Neural cell (in vitro differentiated cells): ENCODE results near the gene YJEFN3. TPM values are rescaled to one million over a fixed set of nuclear protein-coding genes. Genes with fewer than 3 reads are reported as not detected.

ENCODE experiments used
- H2AFZ ChIP-seq: fragments of 200-600, 300-800 bp; sonication (generic), shearing (Covaris generic); 2 replicates; pipeline ENCODE4 v1.6.0; 2014; ENCODE audit warnings: low read depth, mild to moderate bottlenecking, antibody characterized with exemption, low read length, moderate library complexity
- H3F3A ChIP-seq: fragments of 200-600 bp; shearing (Covaris generic); 2 replicates; pipeline ENCODE4 v1.6.1; 2016; ENCODE audit warnings: mild to moderate bottlenecking, moderate library complexity, mixed read lengths, antibody characterized with exemption, low read length; ENCODE audit not compliant: insufficient read depth, poor library complexity, severe bottlenecking
- H3K27ac ChIP-seq: fragments of 200-600, 300-800 bp; sonication (generic), shearing (Covaris generic); 2 replicates; pipeline ENCODE4 v1.5.1; 2014; ENCODE audit warnings: mild to moderate bottlenecking, low read length, moderate library complexity
- H3K27me3 ChIP-seq: fragments of 300-800, 200-600 bp; sonication (generic), shearing (Covaris generic); 2 replicates; pipeline ENCODE4 v1.6.0; 2014; ENCODE audit warnings: mild to moderate bottlenecking, low read depth, low read length, moderate library complexity; ENCODE audit not compliant: insufficient read depth
- H3K36me3 ChIP-seq: fragments of 300-800, 200-600 bp; sonication (generic), shearing (Covaris generic); 2 replicates; pipeline ENCODE4 v1.5.1; 2014; ENCODE audit warnings: mild to moderate bottlenecking, antibody characterized with exemption, low read length, moderate library complexity; ENCODE audit not compliant: insufficient read depth
- H3K4me2 ChIP-seq: fragments of 300-800, 200-600 bp; sonication (generic), shearing (Covaris generic); 2 replicates; pipeline ENCODE4 v1.6.0; 2014; ENCODE audit warnings: mild to moderate bottlenecking, low read length
- H3K4me3 ChIP-seq: fragments of 300-800, 200-600 bp; sonication (generic), shearing (Covaris generic); 2 replicates; pipeline ENCODE4 v1.5.1; 2014; ENCODE audit warnings: mild to moderate bottlenecking, low read length, moderate library complexity
- H3K79me2 ChIP-seq: fragments of 200-600 bp; shearing (Covaris generic); replicated peaks from 2 replicates; pipeline ENCODE4 v1.6.0; 2014; ENCODE audit warnings: mild to moderate bottlenecking, low read length, moderate library complexity; ENCODE audit not compliant: insufficient read depth
- H3K9ac ChIP-seq: fragments of 300-800, 200-600 bp; sonication (generic), shearing (Covaris generic); 2 replicates; pipeline ENCODE4 v1.6.1; 2016; ENCODE audit warnings: mild to moderate bottlenecking, low read length, mixed read lengths
- H3K9me2 ChIP-seq: fragments of 200-600 bp; shearing (Covaris generic); 2 replicates; pipeline ENCODE4 v1.6.1; 2016; ENCODE audit warnings: mild to moderate bottlenecking, low read length, mixed read lengths; ENCODE audit not compliant: insufficient read depth
- H3K9me3 ChIP-seq: fragments of 200-600, 300-800 bp; sonication (generic), shearing (Covaris generic); 2 replicates; pipeline ENCODE4 v1.6.1; 2016; ENCODE audit warnings: mild to moderate bottlenecking, mixed run types, low read length, moderate library complexity, mixed read lengths
- H4K20me1 ChIP-seq: fragments of 200-600 bp; shearing (Covaris generic); 2 replicates; pipeline ENCODE4 v1.6.1; 2016; ENCODE audit warnings: mild to moderate bottlenecking, mixed run types; ENCODE audit not compliant: insufficient read depth
- EP300 ChIP-seq: fragments of 450-650 bp; conservative IDR thresholded peaks from 2 replicates; pipeline ENCODE4 v1.6.1; 2014; ENCODE audit warnings: antibody characterized with exemption, mild to moderate bottlenecking, moderate library complexity; ENCODE audit not compliant: poor library complexity, severe bottlenecking
- EZH2 ChIP-seq: fragments of 200-600, 300-800 bp; shearing (Covaris generic), sonication (generic); IDR thresholded peaks from 2 replicates; pipeline ENCODE4 v1.6.1; 2014; ENCODE audit warnings: antibody characterized with exemption, low read length, borderline replicate concordance, mild to moderate bottlenecking; ENCODE audit not compliant: insufficient read depth, poor library complexity, severe bottlenecking
- MXI1 ChIP-seq: fragments of 450-650 bp; conservative IDR thresholded peaks from 2 replicates; pipeline ENCODE4 v1.6.1; 2014; ENCODE audit warnings: antibody characterized with exemption, mild to moderate bottlenecking; ENCODE audit not compliant: poor library complexity, severe bottlenecking
- POLR2AphosphoS5 ChIP-seq: IDR thresholded peaks from 2 replicates; pipeline ENCODE4 v1.6.1; 2012
- RAD21 ChIP-seq: fragments of 450-650 bp; conservative IDR thresholded peaks from 2 replicates; pipeline ENCODE4 v1.6.1; 2014; ENCODE audit warnings: antibody characterized with exemption, mild to moderate bottlenecking, moderate library complexity
- SMC3 ChIP-seq: fragments of 450-650 bp; conservative IDR thresholded peaks from 2 replicates; pipeline ENCODE4 v1.6.1; 2014; ENCODE audit warnings: antibody characterized with exemption, mild to moderate bottlenecking, moderate library complexity; ENCODE audit not compliant: poor library complexity
- TAF1 ChIP-seq: IDR thresholded peaks from 2 replicates; pipeline ENCODE4 v1.6.1; 2012; ENCODE audit warnings: low read depth
- polyA plus RNA-seq: library from polyadenylated mRNA; depleted of rRNA; stranded (reverse); fragments of >200 nt; gene quantifications from 2 replicates; pipeline ENCODE4 v1.2.3, GENCODE V29; 2014
- TF ChIP-seq, protein P1 (sequence below): IDR thresholded peaks from 2 replicates; pipeline ENCODE4 v1.6.1; 2012; ENCODE audit warnings: borderline replicate concordance
- TF ChIP-seq, protein P2 (sequence below): fragments of 450-650 bp; IDR thresholded peaks from 2 replicates; pipeline ENCODE4 v1.5.1; 2014; ENCODE audit warnings: antibody characterized with exemption, mild to moderate bottlenecking, moderate library complexity; ENCODE audit not compliant: poor library complexity, severe bottlenecking

The YJEFN3 gene
- polyA plus RNA-seq, 1 donor from 2014 or later = 26.9 TPM

- H4K20me1 ChIP-seq = no peaks in the 10 kb centered on the region
- H3K4me3 ChIP-seq = no peak overlapping the region
- H3K79me2 ChIP-seq = no peaks in the 10 kb centered on the region
- no peak for TF ChIP-seq TAF1
- TF ChIP-seq, protein P1, sequence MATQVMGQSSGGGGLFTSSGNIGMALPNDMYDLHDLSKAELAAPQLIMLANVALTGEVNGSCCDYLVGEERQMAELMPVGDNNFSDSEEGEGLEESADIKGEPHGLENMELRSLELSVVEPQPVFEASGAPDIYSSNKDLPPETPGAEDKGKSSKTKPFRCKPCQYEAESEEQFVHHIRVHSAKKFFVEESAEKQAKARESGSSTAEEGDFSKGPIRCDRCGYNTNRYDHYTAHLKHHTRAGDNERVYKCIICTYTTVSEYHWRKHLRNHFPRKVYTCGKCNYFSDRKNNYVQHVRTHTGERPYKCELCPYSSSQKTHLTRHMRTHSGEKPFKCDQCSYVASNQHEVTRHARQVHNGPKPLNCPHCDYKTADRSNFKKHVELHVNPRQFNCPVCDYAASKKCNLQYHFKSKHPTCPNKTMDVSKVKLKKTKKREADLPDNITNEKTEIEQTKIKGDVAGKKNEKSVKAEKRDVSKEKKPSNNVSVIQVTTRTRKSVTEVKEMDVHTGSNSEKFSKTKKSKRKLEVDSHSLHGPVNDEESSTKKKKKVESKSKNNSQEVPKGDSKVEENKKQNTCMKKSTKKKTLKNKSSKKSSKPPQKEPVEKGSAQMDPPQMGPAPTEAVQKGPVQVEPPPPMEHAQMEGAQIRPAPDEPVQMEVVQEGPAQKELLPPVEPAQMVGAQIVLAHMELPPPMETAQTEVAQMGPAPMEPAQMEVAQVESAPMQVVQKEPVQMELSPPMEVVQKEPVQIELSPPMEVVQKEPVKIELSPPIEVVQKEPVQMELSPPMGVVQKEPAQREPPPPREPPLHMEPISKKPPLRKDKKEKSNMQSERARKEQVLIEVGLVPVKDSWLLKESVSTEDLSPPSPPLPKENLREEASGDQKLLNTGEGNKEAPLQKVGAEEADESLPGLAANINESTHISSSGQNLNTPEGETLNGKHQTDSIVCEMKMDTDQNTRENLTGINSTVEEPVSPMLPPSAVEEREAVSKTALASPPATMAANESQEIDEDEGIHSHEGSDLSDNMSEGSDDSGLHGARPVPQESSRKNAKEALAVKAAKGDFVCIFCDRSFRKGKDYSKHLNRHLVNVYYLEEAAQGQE = no peak
- no peak for TF ChIP-seq EZH2
- TF ChIP-seq, protein P2, sequence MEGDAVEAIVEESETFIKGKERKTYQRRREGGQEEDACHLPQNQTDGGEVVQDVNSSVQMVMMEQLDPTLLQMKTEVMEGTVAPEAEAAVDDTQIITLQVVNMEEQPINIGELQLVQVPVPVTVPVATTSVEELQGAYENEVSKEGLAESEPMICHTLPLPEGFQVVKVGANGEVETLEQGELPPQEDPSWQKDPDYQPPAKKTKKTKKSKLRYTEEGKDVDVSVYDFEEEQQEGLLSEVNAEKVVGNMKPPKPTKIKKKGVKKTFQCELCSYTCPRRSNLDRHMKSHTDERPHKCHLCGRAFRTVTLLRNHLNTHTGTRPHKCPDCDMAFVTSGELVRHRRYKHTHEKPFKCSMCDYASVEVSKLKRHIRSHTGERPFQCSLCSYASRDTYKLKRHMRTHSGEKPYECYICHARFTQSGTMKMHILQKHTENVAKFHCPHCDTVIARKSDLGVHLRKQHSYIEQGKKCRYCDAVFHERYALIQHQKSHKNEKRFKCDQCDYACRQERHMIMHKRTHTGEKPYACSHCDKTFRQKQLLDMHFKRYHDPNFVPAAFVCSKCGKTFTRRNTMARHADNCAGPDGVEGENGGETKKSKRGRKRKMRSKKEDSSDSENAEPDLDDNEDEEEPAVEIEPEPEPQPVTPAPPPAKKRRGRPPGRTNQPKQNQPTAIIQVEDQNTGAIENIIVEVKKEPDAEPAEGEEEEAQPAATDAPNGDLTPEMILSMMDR = no peak
- no peak for TF ChIP-seq MXI1
- no peak for TF ChIP-seq RAD21
- TF ChIP-seq EP300 = no peak
- no peak for TF ChIP-seq POLR2AphosphoS5
- no peak for TF ChIP-seq SMC3
- no peaks in the 10 kb centered on the region for H3F3A ChIP-seq
- H3K27ac ChIP-seq = no peak overlapping the region
- no peaks in the 10 kb centered on the region for H3K27me3 ChIP-seq
- no peaks in the 10 kb centered on the region for H3K9me2 ChIP-seq
- H3K36me3 ChIP-seq = peaks cover 5% of the 10 kb centered on the region
- H2AFZ ChIP-seq = no peak overlapping the region
- H3K9me3 ChIP-seq = no peaks in the 10 kb centered on the region
- no peak overlapping the region for H3K4me2 ChIP-seq
- H3K9ac ChIP-seq = no peak overlapping the region
Measured at GRCh38 chr19:19504754-19505668, 23.7 kb upstream of the YJEFN3 start.

- H3K27me3 ChIP-seq = no peaks in the 10 kb centered on the region
- no peak overlapping the region for H3K9ac ChIP-seq
- H2AFZ ChIP-seq = no peak overlapping the region
- TF ChIP-seq POLR2AphosphoS5 (no peak), TAF1 (no peak), EP300 (no peak), MXI1 (no peak), EZH2 (no peak), RAD21 (no peak), SMC3 (no peak)
- TF ChIP-seq, protein P1 = no peak
- TF ChIP-seq, protein P2 = no peak
- H3K27ac ChIP-seq = no peak overlapping the region
- no peaks in the 10 kb centered on the region for H4K20me1 ChIP-seq
- no peaks in the 10 kb centered on the region for H3K9me2 ChIP-seq
- H3K4me3 ChIP-seq = no peak overlapping the region
- no peaks in the 10 kb centered on the region for H3K79me2 ChIP-seq
- H3K9me3 ChIP-seq = no peaks in the 10 kb centered on the region
- peaks cover 5% of the 10 kb centered on the region for H3K36me3 ChIP-seq
- H3F3A ChIP-seq = no peaks in the 10 kb centered on the region
- no peak overlapping the region for H3K4me2 ChIP-seq
Measured at GRCh38 chr19:19505669-19506326, 22.9 kb upstream of the YJEFN3 start.
